GM12878 (cell line): Measurements from ENCODE around the gene LRP1B.

ENCODE experiments used
- CREB1 ChIP-seq: IDR thresholded peaks from 2 replicates; pipeline ENCODE4 v1.6.1; 2012; ENCODE audit warnings: low read depth, mild to moderate bottlenecking, inconsistent platforms
- NBN ChIP-seq: fragments of 450-650 bp; IDR thresholded peaks from 2 replicates; pipeline ENCODE4 v1.6.1; 2016
- POLR2A ChIP-seq: IDR thresholded peaks from 2 replicates; pipeline ENCODE4 v1.6.1; 2011; ENCODE audit warnings: low read depth, mild to moderate bottlenecking, low read length
- SIX5 ChIP-seq: IDR thresholded peaks from 2 replicates; pipeline ENCODE4 v1.6.1; 2011; ENCODE audit warnings: mild to moderate bottlenecking, low read depth, low read length, moderate library complexity; ENCODE audit not compliant: severe bottlenecking
- USF1 ChIP-seq: IDR thresholded peaks from 2 replicates; pipeline ENCODE4 v1.6.1; 2011; ENCODE audit warnings: borderline replicate concordance, low read depth, mild to moderate bottlenecking, moderate library complexity, mixed read lengths, low read length; ENCODE audit not compliant: insufficient read depth; ENCODE audit errors: extremely low read length
- ZSCAN29 ChIP-seq: fragments of 450-650 bp; IDR thresholded peaks from 2 replicates; pipeline ENCODE4 v1.6.1; 2017; ENCODE audit warnings: mild to moderate bottlenecking, moderate library complexity
- ZZZ3 ChIP-seq: IDR thresholded peaks from 2 replicates; pipeline ENCODE4 v1.6.1; 2011; ENCODE audit warnings: low read depth; ENCODE audit not compliant: control insufficient read depth, insufficient read length

DNA sequence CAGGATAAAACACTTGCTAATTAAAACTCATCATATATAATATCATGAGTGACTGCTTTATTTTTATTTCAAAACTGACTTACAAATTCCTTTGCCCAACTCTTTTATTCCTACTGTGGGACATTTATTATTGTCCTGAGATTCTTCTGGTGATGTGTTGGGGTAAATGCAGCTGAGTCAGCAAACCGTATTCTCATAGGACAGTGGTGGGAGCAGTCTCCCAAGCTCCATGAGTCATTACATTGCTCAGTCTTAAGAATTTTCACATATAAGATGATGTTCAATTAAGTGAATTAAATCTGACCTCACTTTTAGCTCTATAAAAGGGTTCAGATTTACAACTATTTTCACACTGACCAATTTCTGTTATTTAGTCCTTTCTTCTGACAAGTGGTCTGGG, 1530.7 kb downstream of the LRP1B start:
- TF ChIP-seq CREB1 (no peak), NBN (no peak), POLR2A (no peak), ZZZ3 (no peak), SIX5 (no peak), USF1 (no peak), ZSCAN29 (no peak)
